ENCODE data around the gene EIF4H.

DNA sequence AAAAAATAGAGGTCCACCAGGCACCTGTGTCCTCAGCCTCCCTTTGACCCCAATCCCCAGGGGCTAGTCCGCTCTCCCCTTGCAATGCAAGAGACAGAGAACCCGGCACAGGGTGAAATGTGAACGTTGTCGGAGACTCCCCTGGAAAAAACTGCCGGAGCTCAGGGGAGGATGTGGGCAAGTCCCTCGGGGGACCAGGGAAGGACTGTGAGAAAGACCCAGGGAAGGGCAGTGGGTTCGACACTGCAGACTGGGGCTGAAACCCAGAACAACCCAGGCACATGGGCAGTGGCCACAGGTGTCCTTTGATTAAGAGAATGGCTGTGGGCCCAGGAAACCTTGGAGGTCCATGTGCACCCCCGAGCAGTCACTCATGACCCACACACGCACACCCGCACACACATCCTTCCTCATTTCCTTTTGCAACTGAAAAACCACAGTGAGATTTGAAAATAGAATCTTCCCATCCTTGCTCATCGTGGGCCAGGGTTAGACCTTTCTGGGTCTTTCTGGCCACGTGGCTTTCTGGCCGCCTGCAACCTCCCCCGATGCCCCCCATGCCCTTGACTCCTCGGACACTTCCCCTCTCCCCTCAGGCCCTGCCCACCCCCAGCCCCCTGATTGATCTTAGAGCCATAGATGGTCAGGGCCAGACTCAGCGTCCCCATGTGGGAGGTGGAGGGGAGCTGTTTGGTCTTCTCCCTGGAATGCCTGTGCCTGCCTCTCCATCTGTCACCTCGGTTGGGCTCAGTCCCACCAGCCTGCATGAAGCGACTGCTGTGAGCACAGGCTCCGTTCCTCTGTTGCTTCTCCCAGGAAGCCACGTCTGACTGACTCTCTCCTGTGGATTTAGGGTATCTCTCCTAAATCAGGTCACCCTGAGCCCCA, 43.5 kb downstream of the EIF4H start:
- TF ChIP-seq, protein P1, sequence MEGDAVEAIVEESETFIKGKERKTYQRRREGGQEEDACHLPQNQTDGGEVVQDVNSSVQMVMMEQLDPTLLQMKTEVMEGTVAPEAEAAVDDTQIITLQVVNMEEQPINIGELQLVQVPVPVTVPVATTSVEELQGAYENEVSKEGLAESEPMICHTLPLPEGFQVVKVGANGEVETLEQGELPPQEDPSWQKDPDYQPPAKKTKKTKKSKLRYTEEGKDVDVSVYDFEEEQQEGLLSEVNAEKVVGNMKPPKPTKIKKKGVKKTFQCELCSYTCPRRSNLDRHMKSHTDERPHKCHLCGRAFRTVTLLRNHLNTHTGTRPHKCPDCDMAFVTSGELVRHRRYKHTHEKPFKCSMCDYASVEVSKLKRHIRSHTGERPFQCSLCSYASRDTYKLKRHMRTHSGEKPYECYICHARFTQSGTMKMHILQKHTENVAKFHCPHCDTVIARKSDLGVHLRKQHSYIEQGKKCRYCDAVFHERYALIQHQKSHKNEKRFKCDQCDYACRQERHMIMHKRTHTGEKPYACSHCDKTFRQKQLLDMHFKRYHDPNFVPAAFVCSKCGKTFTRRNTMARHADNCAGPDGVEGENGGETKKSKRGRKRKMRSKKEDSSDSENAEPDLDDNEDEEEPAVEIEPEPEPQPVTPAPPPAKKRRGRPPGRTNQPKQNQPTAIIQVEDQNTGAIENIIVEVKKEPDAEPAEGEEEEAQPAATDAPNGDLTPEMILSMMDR (IDR thresholded peaks at IDR 0.05), result no peak
- no peak for TF ChIP-seq EZH2 (IDR thresholded peaks at IDR 0.05; ENCODE audit: borderline replicate concordance, insufficient read depth, low read depth, low read length, poor library complexity, severe bottlenecking)

Measured in B cell (primary cell).